ENCODE results near the gene ALK.

The ALK gene

GRCh38 chr2:29638641-29639040 lies 282.7 kb downstream of the ALK start:
- no peak for DNase-seq

GRCh38 chr2:29634916-29635315 lies 286.5 kb downstream of the ALK start:
- DNase-seq = no peak

- DNase-seq = no peak
Observed at GRCh38 chr2:29632018-29632417, 289.4 kb downstream of the ALK start.

- DNase-seq = no peak
Observed at GRCh38 chr2:29629495-29629894, 291.9 kb downstream of the ALK start.

GRCh38 chr2:29628862-29629261 lies 292.5 kb downstream of the ALK start:
- no peak for DNase-seq

- DNase-seq = no peak
Observed at GRCh38 chr2:29628108-29628745, 293.2 kb downstream of the ALK start.

- no peak for DNase-seq
Observed at GRCh38 chr2:29627279-29627711, 294.1 kb downstream of the ALK start.

- no peak for DNase-seq
Observed at GRCh38 chr2:29620890-29621289, 300.5 kb downstream of the ALK start.

GRCh38 chr2:29619689-29620088 lies 301.7 kb downstream of the ALK start:
- no peak for DNase-seq

- no peak for DNase-seq
Observed at GRCh38 chr2:29618024-29618423, 303.4 kb downstream of the ALK start.

GRCh38 chr2:29617351-29617750 lies 304.0 kb downstream of the ALK start:
- DNase-seq = no peak

GRCh38 chr2:29616569-29616968 lies 304.8 kb downstream of the ALK start:
- DNase-seq = no peak

GRCh38 chr2:29615841-29616240 lies 305.5 kb downstream of the ALK start:
- DNase-seq = no peak

GRCh38 chr2:29615183-29615582 lies 306.2 kb downstream of the ALK start:
- no peak for DNase-seq

- DNase-seq = no peak
Observed at GRCh38 chr2:29614295-29614830, 307.0 kb downstream of the ALK start.

- DNase-seq = no peak
Observed at GRCh38 chr2:29613792-29614266, 307.6 kb downstream of the ALK start.

GRCh38 chr2:29613067-29613466 lies 308.3 kb downstream of the ALK start:
- DNase-seq = no peak

- no peak for DNase-seq
Observed at GRCh38 chr2:29612568-29612967, 308.8 kb downstream of the ALK start.

- DNase-seq = no peak
Observed at GRCh38 chr2:29611850-29612249, 309.5 kb downstream of the ALK start.

GRCh38 chr2:29611261-29611660 lies 310.1 kb downstream of the ALK start:
- no peak for DNase-seq

GRCh38 chr2:29610569-29610968 lies 310.8 kb downstream of the ALK start:
- no peak for DNase-seq

GRCh38 chr2:29607038-29607420 lies 314.4 kb downstream of the ALK start:
- no peak for DNase-seq

GRCh38 chr2:29606104-29607037 lies 315.0 kb downstream of the ALK start:
- DNase-seq = no peak

- DNase-seq = no peak
Observed at GRCh38 chr2:29603341-29603740, 318.0 kb downstream of the ALK start.

All from NCI-H146 (cell line).